Fibroblast of lung (primary cell): ENCODE results near the gene CCM2.

Source experiments
- EZH2 ChIP-seq: IDR thresholded peaks from 2 replicates; pipeline ENCODE4 v1.5.1; 2012; ENCODE audit warnings: low read length, control low read depth, mild to moderate bottlenecking; ENCODE audit errors: missing control alignments
- TF ChIP-seq, protein P1 (sequence below), 2 donors: IDR thresholded peaks in 1 of 2; conservative IDR thresholded peaks in 1 of 2; 1 replicate in 1 of 2; 2 replicates in 1 of 2; pipeline ENCODE4 v1.5.1; 2011 to 2012; ENCODE audit warnings: low read length in 2 of 2, control low read depth in 1 of 2, inconsistent platforms in 1 of 2, low read depth in 1 of 2, mild to moderate bottlenecking in 1 of 2

DNA sequence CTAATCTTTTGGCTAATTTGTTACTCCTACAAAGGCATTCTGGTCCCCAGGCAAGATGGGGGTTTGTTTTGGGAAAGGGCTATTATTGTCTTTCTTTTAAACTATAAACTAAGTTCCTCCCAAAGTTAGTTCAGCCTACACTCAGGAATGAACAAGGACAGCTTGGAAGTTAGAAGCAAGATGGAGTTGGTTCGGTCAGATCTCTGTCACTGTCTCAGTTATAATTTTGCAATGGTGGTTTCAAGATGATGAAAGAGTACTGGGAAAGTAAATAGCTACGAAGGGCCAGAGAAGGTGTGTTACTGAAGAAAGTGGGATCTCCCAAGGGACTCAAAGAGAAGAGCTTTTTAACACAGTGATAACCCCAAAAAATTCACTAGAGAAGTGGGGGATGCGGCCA is 10.9 kb upstream of the CCM2 start:
- TF ChIP-seq, protein P1, sequence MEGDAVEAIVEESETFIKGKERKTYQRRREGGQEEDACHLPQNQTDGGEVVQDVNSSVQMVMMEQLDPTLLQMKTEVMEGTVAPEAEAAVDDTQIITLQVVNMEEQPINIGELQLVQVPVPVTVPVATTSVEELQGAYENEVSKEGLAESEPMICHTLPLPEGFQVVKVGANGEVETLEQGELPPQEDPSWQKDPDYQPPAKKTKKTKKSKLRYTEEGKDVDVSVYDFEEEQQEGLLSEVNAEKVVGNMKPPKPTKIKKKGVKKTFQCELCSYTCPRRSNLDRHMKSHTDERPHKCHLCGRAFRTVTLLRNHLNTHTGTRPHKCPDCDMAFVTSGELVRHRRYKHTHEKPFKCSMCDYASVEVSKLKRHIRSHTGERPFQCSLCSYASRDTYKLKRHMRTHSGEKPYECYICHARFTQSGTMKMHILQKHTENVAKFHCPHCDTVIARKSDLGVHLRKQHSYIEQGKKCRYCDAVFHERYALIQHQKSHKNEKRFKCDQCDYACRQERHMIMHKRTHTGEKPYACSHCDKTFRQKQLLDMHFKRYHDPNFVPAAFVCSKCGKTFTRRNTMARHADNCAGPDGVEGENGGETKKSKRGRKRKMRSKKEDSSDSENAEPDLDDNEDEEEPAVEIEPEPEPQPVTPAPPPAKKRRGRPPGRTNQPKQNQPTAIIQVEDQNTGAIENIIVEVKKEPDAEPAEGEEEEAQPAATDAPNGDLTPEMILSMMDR (conservative IDR thresholded peaks at IDR 0.05 in 1 of 2, IDR thresholded peaks at IDR 0.05 in 1 of 2; ENCODE audit: low read depth in 1 of 2, low read length in 2 of 2) = no peak
- no peak for TF ChIP-seq EZH2
